NT2/D1 (cell line): Measurements from ENCODE around the gene CCNG2.

Experiments
- SUZ12 ChIP-seq: IDR thresholded peaks from 2 replicates; pipeline ENCODE4 v1.6.1; 2011; ENCODE audit not compliant: insufficient read length, insufficient read depth; ENCODE audit errors: extremely low read depth
- ZNF274 ChIP-seq: IDR thresholded peaks from 2 replicates; pipeline ENCODE4 v1.6.1; 2011; ENCODE audit warnings: mild to moderate bottlenecking, low read depth, low read length

GRCh38 chr4:77141964-77142645, 14.9 kb upstream of the CCNG2 start:
- TF ChIP-seq SUZ12 (no peak), ZNF274 (no peak)
